Endothelial cell (in vitro differentiated cells): Measurements from ENCODE around the gene NREP. TPM values are rescaled to one million over a fixed set of nuclear protein-coding genes. Genes with fewer than 3 reads are reported as not detected.

Source experiments
- DNase-seq: peaks from one replicate; pipeline ENCODE4 v3.0.0; 2021; ENCODE audit warnings: low spot score
- H3K27ac Mint-ChIP-seq: one replicate; pipeline ENCODE4 v1.8.0; 2021; ENCODE audit warnings: mixed read lengths, inconsistent platforms; ENCODE audit not compliant: unreplicated experiment
- H3K27me3 Mint-ChIP-seq: one replicate; pipeline ENCODE4 v1.8.0; 2021; ENCODE audit warnings: mild to moderate bottlenecking, moderate library complexity, mixed read lengths, inconsistent platforms; ENCODE audit not compliant: unreplicated experiment
- H3K36me3 Mint-ChIP-seq: one replicate; pipeline ENCODE4 v1.8.0; 2021; ENCODE audit warnings: mild to moderate bottlenecking, low read depth, mixed read lengths, inconsistent platforms; ENCODE audit not compliant: unreplicated experiment
- H3K4me1 Mint-ChIP-seq: one replicate; pipeline ENCODE4 v1.8.0; 2021; ENCODE audit warnings: mild to moderate bottlenecking, mixed read lengths, inconsistent platforms; ENCODE audit not compliant: unreplicated experiment
- H3K4me3 Mint-ChIP-seq: one replicate; pipeline ENCODE4 v1.8.0; 2021; ENCODE audit warnings: mild to moderate bottlenecking, mixed read lengths, inconsistent platforms; ENCODE audit not compliant: unreplicated experiment
- H3K9me3 Mint-ChIP-seq: one replicate; pipeline ENCODE4 v1.8.0; 2021; ENCODE audit warnings: mixed read lengths, inconsistent platforms; ENCODE audit not compliant: unreplicated experiment
- total RNA-seq: library from RNA; stranded (reverse); fragmentation: NEBNext Ultra II Directional; extraction: Animal tissue kit (Norgen Biotek cat#: 25700); gene quantifications from one replicate; pipeline ENCODE4 v1.2.1, GENCODE V29; 2021; ENCODE audit not compliant: unreplicated experiment
- TF ChIP-seq, protein P1 (sequence below): fragments of 200-600 bp; sonication (generic); IDR thresholded peaks from one replicate; pipeline ENCODE4 v1.5.0; 2021; ENCODE audit warnings: antibody characterized with exemption; ENCODE audit not compliant: unreplicated experiment

Gene NREP
- total RNA-seq, 1 donor from 2014 or later: 218 TPM

DNA sequence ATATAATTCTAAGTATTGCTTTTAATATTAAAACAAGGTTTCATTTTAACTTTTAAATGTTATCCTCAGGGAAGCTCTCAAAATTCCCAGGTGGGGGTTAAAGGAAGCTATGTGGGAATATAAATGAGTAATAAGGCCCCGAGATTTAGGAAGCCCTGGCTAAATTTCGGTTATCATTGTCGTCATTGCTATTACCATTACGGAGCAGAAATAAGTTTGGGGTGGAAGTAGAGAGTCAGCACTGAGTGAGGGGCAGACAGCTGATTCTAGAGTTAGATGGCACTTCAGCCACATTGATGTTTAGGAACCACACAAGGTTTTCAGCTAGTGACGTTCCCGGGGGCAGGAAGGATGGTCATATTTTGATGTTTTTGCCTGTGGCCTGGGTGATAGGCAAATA lies 74.9 kb downstream of the NREP start:
- Mint-ChIP-seq H3K36me3 (no peaks in the 10 kb centered on the region), H3K27ac (no peak overlapping the region), H3K4me1 (peaks cover 26% of the 10 kb centered on the region), H3K4me3 (no peak overlapping the region), H3K9me3 (no peaks in the 10 kb centered on the region), H3K27me3 (no peaks in the 10 kb centered on the region)
- no peak for DNase-seq
- TF ChIP-seq, protein P1, sequence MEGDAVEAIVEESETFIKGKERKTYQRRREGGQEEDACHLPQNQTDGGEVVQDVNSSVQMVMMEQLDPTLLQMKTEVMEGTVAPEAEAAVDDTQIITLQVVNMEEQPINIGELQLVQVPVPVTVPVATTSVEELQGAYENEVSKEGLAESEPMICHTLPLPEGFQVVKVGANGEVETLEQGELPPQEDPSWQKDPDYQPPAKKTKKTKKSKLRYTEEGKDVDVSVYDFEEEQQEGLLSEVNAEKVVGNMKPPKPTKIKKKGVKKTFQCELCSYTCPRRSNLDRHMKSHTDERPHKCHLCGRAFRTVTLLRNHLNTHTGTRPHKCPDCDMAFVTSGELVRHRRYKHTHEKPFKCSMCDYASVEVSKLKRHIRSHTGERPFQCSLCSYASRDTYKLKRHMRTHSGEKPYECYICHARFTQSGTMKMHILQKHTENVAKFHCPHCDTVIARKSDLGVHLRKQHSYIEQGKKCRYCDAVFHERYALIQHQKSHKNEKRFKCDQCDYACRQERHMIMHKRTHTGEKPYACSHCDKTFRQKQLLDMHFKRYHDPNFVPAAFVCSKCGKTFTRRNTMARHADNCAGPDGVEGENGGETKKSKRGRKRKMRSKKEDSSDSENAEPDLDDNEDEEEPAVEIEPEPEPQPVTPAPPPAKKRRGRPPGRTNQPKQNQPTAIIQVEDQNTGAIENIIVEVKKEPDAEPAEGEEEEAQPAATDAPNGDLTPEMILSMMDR: no peak

DNA sequence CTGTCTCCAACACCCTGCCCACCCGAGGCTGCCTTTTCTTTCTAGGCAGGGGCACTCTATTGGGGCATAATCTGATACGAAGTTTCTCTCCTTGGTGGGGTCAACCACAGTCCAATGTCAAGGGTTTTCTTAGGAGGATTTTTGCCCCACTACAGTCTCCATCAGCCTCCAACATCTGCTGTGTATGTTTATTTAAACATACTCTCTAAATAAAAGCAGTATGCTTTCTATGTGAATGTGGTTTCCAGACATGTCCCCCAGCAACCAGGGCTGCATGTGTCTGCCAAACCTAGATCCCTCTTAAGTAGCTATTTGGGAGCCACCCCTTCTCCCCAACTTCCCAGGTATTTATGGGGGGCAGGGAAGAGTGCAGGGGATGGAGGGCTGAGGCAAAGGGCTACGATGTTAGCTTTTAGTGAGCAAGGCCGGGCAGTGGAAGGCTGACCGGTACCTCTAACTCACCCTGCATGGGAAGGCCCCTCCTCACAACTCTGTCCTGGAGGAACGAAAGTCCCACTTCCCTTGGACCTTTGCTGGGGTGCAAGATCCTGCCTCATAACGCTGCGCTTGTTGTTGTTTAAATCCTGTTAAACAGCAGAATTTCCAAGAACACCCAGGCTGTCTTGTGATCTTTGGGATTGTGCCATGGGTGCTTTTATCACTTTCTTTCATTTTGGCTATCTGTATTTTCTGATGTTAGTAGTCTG lies 75.4 kb downstream of the NREP start:
- no peak for DNase-seq
- Mint-ChIP-seq H3K9me3 (no peaks in the 10 kb centered on the region), H3K4me1 (peaks cover 29% of the 10 kb centered on the region), H3K27me3 (no peaks in the 10 kb centered on the region), H3K27ac (no peak overlapping the region), H3K4me3 (no peak overlapping the region), H3K36me3 (no peaks in the 10 kb centered on the region)
- TF ChIP-seq, protein P1: no peak

DNA sequence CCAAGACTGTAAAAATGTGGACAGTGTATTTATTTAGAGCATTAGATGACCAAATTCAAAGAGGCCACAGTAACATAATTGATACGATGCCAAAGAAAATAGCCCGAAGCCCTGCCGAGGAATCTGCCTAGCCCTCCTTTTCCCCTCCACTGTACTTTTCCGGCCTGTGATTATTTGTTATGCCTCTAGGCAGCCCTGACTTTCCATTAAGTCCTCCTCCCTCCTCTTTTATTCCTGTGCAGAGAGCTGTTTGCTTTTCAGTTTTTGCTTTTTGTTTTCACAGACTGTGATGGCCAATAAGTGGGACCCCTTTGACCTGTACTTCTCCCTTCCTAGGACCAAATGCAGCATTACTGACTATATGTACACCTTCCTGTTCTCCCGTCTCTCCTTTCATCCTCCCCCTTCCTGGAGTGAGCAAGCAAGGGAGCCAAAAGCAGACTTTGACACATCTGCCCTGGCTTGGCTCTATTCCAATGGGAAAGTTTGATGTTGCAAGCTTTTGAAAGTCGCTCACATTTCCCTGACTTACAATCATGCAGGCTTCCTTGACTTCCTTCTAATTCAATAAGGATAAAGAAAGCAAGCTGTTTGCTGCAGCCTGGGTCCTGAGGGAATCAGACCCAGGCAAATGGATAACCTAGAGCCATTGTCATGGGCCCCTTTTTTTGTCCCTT lies 76.1 kb downstream of the NREP start:
- peaks cover 29% of the 10 kb centered on the region for H3K4me1 Mint-ChIP-seq
- H3K36me3 Mint-ChIP-seq: no peaks in the 10 kb centered on the region
- DNase-seq: no peak
- no peak overlapping the region for H3K4me3 Mint-ChIP-seq
- no peaks in the 10 kb centered on the region for H3K27me3 Mint-ChIP-seq
- no peak overlapping the region for H3K27ac Mint-ChIP-seq
- no peaks in the 10 kb centered on the region for H3K9me3 Mint-ChIP-seq
- TF ChIP-seq, protein P1: no peak

DNA sequence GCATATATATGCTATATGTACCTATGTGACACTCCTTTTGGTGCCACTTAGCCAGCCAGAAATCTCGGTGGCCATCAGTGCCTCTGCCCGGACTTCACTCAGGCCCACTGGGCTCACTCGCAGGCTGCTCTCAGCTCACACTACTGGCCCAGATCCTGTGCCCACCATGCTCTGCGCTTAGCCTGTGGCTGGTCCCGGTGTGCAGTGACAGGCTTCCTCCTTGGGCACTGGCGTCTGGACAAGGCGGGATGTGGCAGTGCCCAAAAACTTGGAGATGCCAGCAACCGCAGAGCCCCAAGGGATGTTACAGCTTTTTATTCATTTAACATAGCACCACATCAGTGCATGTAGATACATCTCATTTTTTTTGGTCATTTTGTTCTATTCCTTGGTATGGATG lies 77.4 kb downstream of the NREP start:
- Mint-ChIP-seq H3K4me3 (no peak overlapping the region), H3K27me3 (no peaks in the 10 kb centered on the region), H3K36me3 (no peaks in the 10 kb centered on the region), H3K27ac (no peak overlapping the region), H3K4me1 (peaks cover 29% of the 10 kb centered on the region), H3K9me3 (no peaks in the 10 kb centered on the region)
- TF ChIP-seq, protein P1: no peak
- DNase-seq: no peak

Other genes with a start within 250 kb of the NREP start
- 39.5 TPM for gene STARD4, start 244.7 kb downstream of the NREP start, total RNA-seq